ENCODE data around the gene HOXC10.

GRCh38 chr12:54009171-54010052 is 24.5 kb downstream of the HOXC10 start:
- TF ChIP-seq CTCF (IDR thresholded peaks at IDR 0.05; ENCODE audit: poor library complexity) (no peak), EZH2phosphoT487 (IDR thresholded peaks at IDR 0.05; ENCODE audit: low read depth, severe bottlenecking, unreplicated experiment) (no peak), EZH2 (IDR thresholded peaks at IDR 0.05; ENCODE audit: borderline replicate concordance) (peak; percentile 92)

Measured in hepatocyte (in vitro differentiated cells).